ENCODE data around the gene KIF20B.

- TF ChIP-seq REST (IDR thresholded peaks at IDR 0.05; ENCODE audit: low read depth) (no peak), MAX (IDR thresholded peaks at IDR 0.05) (no peak), CTCF (IDR thresholded peaks at IDR 0.05 in 2 of 3, conservative IDR thresholded peaks at IDR 0.05 in 1 of 3; ENCODE audit: borderline replicate concordance in 1 of 3, insufficient read depth in 1 of 3, low read depth in 2 of 3, low read length in 2 of 3) (no peak), POLR2A (IDR thresholded peaks at IDR 0.05; ENCODE audit: borderline replicate concordance, extremely low read depth, insufficient read depth, insufficient read length) (no peak)
These were observed 98.2 kb downstream of the KIF20B start for GRCh38 chr10:89799573-89799972.
